ENCODE data around the gene RPL34. TPM values are rescaled to one million over a fixed set of nuclear protein-coding genes. Genes with fewer than 3 reads are reported as not detected.

Gene RPL34
- polyA plus RNA-seq, 3 donors = 1,490 to 2,624 (median 1,519) TPM

- Histone ChIP-seq H3K36me3 (replicated peaks in 1 of 2; ENCODE audit: control insufficient read depth in 1 of 2, insufficient read depth in 2 of 2, low read length in 2 of 2) (no peaks in the 10 kb centered on the region), H3K4me3 (replicated peaks in 1 of 3; ENCODE audit: low read depth in 2 of 3, low read length in 3 of 3) (no peak overlapping the region), H3K9me3 (replicated peaks in 1 of 2; ENCODE audit: control insufficient read depth in 1 of 2, insufficient read depth in 1 of 2, low read length in 2 of 2) (peaks cover 0 to 3% of the 10 kb centered on the region in 2 donors), H3K27me3 (ENCODE audit: control insufficient read depth in 2 of 2, insufficient read depth in 2 of 2, low read length in 2 of 2) (no peaks in the 10 kb centered on the region), H3K4me2 (replicated peaks; ENCODE audit: extremely low read depth, low read length, poor library complexity, severe bottlenecking) (no peak overlapping the region), H3K9ac (ENCODE audit: insufficient read depth, low read length, poor library complexity, severe bottlenecking) (no peak overlapping the region), H4K20me1 (ENCODE audit: insufficient read depth, low read length) (no peaks in the 10 kb centered on the region), H2AFZ (ENCODE audit: insufficient read depth, low read depth, low read length, poor library complexity, severe bottlenecking) (no peak overlapping the region), H3K27ac (ENCODE audit: low read depth in 1 of 2, low read length in 2 of 2) (no peak overlapping the region), H3K79me2 (ENCODE audit: insufficient read depth, low read length) (no peaks in the 10 kb centered on the region), H3K4me1 (ENCODE audit: control insufficient read depth in 1 of 2, insufficient read depth in 2 of 2, low read length in 2 of 2) (no peaks in the 10 kb centered on the region)
- Mint-ChIP-seq H3K4me1 (peaks cover 4% of the 10 kb centered on the region), H3K27me3 (ENCODE audit: low read depth in 3 of 3) (peaks cover 0 to 3% (median 0%) of the 10 kb centered on the region in 3 donors), H3K4me3 (no peak overlapping the region), H3K36me3 (peaks cover 0 to 2% of the 10 kb centered on the region in 2 donors), H3K27ac (no peak overlapping the region), H3K9me3 (peaks cover 2 to 7% (median 4%) of the 10 kb centered on the region in 7 donors)
- intact Hi-C loops (cut with micrococcal nuclease) = no loop called here
- no CpG with 5 or more reads among the region's 1 CpG for WGBS (ENCODE audit: insufficient coverage)
- DNase-seq = no peak
- no peak for TF ChIP-seq CTCF (IDR thresholded peaks at IDR 0.05)
Measured at GRCh38 chr4:108601532-108601931, 18.8 kb upstream of the RPL34 start.

GRCh38 chr4:108602163-108602562 lies 18.2 kb upstream of the RPL34 start:
- H3K9ac ChIP-seq (ENCODE audit: insufficient read depth, low read length, poor library complexity, severe bottlenecking) = no peak overlapping the region
- Mint-ChIP-seq H3K9me3 (peaks cover 2 to 7% (median 4%) of the 10 kb centered on the region in 7 donors), H3K27ac (no peak overlapping the region), H3K36me3 (peaks cover 0 to 2% of the 10 kb centered on the region in 2 donors), H3K27me3 (ENCODE audit: low read depth in 3 of 3) (peaks cover 0 to 5% (median 0%) of the 10 kb centered on the region in 3 donors), H3K4me1 (peaks cover 4% of the 10 kb centered on the region), H3K4me3 (no peak overlapping the region)
- peaks cover 0 to 5% of the 10 kb centered on the region in 2 donors for H3K9me3 ChIP-seq (replicated peaks in 1 of 2; ENCODE audit: control insufficient read depth in 1 of 2, insufficient read depth in 1 of 2, low read length in 2 of 2)
- WGBS (ENCODE audit: insufficient coverage) = 96% methylated on average over 2 of the region's 3 CpGs
- no peak overlapping the region for H2AFZ ChIP-seq (ENCODE audit: insufficient read depth, low read depth, low read length, poor library complexity, severe bottlenecking)
- DNase-seq = no peak
- H3K27me3 ChIP-seq (ENCODE audit: control insufficient read depth in 2 of 2, insufficient read depth in 2 of 2, low read length in 2 of 2) = no peaks in the 10 kb centered on the region
- no peaks in the 10 kb centered on the region for H3K4me1 ChIP-seq (ENCODE audit: control insufficient read depth in 1 of 2, insufficient read depth in 2 of 2, low read length in 2 of 2)
- no peak overlapping the region for H3K27ac ChIP-seq (ENCODE audit: low read depth in 1 of 2, low read length in 2 of 2)
- no peak for TF ChIP-seq CTCF (IDR thresholded peaks at IDR 0.05)
- intact Hi-C loops (cut with micrococcal nuclease) = no loop called here
- H4K20me1 ChIP-seq (ENCODE audit: insufficient read depth, low read length) = no peaks in the 10 kb centered on the region
- no peaks in the 10 kb centered on the region for H3K79me2 ChIP-seq (ENCODE audit: insufficient read depth, low read length)
- no peak overlapping the region for H3K4me3 ChIP-seq (replicated peaks in 1 of 3; ENCODE audit: low read depth in 2 of 3, low read length in 3 of 3)
- no peak overlapping the region for H3K4me2 ChIP-seq (replicated peaks; ENCODE audit: extremely low read depth, low read length, poor library complexity, severe bottlenecking)
- no peaks in the 10 kb centered on the region for H3K36me3 ChIP-seq (replicated peaks in 1 of 2; ENCODE audit: control insufficient read depth in 1 of 2, insufficient read depth in 2 of 2, low read length in 2 of 2)

Data from CD14-positive monocyte (primary cell).